Left kidney (tissue), 2 donors: Measurements from ENCODE around the gene TPP1. TPM values are rescaled to one million over a fixed set of nuclear protein-coding genes. Genes with fewer than 3 reads are reported as not detected.

Experiments used
- DNase-seq: peaks from one replicate; pipeline ENCODE4 v3.0.0-alpha.2; 2013
- polyA plus RNA-seq: library from polyadenylated mRNA; unstranded; fragments of 120-200 nt; gene quantifications from one replicate; pipeline ENCODE4 v1.2.1, GENCODE V29; 2013; ENCODE audit not compliant: insufficient read length

The TPP1 gene
- polyA plus RNA-seq, 1 donor = 121 TPM

DNA sequence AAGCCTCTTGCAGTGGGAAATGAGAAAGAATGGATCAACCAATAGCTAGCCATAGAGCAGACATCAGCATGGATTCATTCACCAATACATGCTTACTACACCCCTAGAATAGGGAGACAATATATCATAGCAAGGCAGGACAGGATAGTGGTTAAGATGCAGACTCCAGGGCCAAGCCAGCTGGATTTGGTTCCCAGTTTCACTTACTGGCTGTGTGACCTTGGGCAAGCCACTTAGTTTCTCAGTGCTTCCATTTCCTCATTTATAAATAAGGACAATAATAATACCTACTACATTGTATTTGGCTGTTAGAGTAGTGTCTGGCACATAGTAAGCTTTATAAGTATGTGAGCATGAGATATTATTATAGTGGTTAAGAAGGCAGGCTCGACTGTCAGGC is 29.3 kb upstream of the TPP1 start:
- no peak for DNase-seq

GRCh38 chr11:6647836-6648235 is 28.6 kb upstream of the TPP1 start:
- DNase-seq = no peak

DNA sequence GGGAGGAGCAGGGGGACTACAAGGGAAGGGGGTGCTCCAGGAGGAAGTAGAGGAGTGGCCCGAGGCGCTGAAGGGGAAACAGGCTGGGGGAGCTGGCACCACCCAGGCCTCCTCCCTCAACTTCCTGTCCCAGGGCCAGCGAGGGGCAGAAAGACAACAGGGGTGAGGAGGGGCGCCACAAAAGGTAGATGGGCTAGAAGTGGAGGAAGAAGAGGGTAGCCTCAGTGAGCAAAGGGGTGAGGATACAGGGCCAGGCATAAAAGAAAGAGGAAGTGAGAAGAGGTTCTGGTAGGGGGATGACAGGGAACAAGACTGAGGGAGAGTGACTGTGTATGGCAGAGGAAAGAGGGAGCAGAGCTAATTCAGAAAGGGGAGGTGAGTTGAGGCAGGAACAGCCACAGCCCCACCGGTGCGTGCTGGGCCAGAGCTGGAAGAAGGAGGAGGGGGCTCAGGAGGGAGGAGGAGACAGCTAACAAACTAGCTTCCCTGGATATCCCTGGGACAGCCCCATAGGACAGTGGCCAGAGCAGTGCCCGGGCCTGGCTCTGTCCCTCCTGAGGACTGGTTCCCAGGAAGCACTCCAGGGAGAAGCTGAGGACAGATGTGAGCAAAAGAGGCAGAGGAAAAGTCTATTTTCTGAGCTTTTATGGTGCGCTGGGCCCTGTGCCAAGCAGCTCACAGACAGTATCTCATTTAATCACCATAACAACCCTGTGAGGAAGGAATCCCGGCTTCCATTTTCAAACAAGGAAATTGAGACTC is 27.9 kb upstream of the TPP1 start:
- no peak for DNase-seq

DNA sequence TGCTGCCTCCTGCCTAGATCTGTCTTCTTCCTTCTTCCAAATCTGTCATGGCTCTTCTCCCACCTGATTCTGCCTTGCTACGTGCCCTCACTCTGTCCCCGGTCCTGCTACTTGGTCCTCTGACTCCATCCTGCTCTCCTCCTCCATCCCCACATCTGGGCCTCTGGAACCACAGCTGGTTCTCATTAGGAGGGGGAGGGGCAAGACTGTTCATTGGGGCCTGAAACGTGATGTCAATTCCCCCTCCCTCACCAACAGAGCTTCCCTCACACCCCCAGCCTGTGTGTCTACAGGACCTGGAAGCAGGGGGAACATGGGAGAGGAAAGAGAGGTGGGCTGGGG is 27.3 kb upstream of the TPP1 start:
- DNase-seq = peak; percentile 79

DNA sequence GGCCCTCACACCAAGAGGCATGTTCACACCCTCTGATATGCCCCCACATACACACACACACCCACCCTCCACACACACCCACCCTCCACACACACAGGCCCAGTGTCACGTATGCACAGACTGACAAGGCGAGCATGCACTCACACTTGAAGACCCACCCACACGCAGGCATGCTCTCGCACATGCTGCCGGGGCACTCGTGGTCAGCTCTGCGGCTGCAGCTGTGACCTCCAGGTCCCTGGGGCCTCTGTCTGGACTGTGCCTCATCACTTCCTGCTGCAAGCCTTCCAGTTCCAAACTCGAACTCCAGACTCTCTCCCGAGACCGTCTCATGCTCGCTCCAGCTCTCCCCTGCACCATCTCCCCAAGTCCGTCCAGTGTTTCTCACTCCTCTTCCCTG is 26.8 kb upstream of the TPP1 start:
- DNase-seq = no peak

DNA sequence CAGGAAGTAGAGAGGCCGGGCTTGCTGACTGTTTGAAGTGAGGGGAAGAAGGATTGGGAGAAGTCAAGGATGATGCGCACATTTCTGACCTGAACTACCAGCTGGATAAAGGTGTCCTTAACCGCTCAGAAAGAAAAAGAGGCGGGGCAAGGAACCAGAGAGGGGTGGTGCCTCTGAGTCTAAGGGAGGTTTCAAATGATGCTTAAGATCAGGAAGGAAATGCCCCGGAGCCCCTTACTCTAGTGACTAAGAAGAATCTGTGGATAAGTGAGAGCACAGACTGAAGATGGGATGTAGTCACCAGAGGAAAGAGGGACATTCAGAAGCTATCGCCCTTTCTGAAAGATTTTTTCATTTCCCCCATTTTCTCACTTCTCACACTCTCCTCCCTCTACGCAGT is 23.7 kb upstream of the TPP1 start:
- no peak for DNase-seq

- no peak for DNase-seq
Measured at GRCh38 chr11:6640985-6641701, 21.9 kb upstream of the TPP1 start.

GRCh38 chr11:6640036-6640984 is 21.1 kb upstream of the TPP1 start:
- DNase-seq = no peak

GRCh38 chr11:6638429-6638828 is 19.2 kb upstream of the TPP1 start:
- DNase-seq = no peak

- DNase-seq = no peak
Measured at GRCh38 chr11:6637871-6638270, 18.6 kb upstream of the TPP1 start.

GRCh38 chr11:6636480-6636879 is 17.3 kb upstream of the TPP1 start:
- no peak for DNase-seq

DNA sequence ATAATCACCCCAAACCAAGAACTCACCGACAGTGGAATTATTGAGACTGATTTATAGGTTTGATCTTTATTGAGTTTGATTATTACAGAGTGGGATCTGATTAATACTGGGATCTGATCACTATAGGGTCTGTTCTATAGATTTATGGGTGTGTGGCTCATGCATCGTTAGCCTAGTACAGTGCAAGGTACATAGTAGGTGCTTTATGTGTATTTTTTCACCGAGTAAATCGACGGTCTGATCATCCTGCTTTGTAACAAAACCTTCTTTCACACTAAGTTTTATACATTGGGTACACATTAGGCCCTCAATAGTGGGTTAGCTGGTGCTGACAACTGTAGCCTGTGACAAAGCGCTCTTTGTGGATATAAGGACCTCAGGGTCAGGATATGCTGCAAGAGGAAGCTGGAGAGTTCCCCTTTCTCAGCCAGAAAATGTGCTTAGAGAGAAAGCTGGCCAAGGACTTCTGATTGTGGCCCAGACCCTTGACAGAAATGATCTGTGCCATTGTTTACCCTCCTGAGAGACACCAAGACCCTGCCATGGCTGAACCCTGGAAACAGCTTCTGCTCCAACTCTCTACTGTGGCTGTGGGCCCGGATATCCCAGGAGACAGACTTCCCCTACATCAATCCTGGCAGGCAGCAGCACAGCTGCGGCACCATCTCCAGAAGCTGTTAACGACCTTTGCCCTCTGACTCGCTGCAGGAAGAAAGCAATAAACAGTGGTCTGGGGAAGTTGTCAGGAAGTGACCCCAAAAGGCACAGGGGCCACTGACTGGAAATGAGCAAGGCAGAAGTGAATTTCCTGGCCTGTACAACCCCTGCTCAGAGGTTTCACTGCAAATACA is 16.1 kb upstream of the TPP1 start:
- DNase-seq = peak; percentile 66

DNA sequence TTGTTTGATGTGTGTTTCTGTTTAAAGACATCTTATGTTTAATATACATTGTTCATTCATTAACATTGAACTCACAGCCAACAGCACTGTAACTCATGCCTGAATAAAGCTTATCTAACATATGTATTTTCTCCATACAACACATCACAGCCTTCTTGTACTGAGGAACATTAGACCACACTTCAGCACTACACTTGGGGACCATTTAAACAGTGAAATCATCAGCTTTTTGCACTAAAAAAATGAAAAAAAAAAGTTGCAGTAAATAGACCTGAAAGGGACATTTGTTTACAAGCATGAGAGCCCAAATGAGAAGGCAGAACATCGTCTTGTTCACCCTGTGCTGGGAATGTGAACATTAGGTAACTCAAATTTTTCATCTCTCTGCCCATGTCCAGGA is 15.3 kb upstream of the TPP1 start:
- DNase-seq = no peak

- no peak for DNase-seq
Measured at GRCh38 chr11:6633422-6634408, 14.5 kb upstream of the TPP1 start.

DNA sequence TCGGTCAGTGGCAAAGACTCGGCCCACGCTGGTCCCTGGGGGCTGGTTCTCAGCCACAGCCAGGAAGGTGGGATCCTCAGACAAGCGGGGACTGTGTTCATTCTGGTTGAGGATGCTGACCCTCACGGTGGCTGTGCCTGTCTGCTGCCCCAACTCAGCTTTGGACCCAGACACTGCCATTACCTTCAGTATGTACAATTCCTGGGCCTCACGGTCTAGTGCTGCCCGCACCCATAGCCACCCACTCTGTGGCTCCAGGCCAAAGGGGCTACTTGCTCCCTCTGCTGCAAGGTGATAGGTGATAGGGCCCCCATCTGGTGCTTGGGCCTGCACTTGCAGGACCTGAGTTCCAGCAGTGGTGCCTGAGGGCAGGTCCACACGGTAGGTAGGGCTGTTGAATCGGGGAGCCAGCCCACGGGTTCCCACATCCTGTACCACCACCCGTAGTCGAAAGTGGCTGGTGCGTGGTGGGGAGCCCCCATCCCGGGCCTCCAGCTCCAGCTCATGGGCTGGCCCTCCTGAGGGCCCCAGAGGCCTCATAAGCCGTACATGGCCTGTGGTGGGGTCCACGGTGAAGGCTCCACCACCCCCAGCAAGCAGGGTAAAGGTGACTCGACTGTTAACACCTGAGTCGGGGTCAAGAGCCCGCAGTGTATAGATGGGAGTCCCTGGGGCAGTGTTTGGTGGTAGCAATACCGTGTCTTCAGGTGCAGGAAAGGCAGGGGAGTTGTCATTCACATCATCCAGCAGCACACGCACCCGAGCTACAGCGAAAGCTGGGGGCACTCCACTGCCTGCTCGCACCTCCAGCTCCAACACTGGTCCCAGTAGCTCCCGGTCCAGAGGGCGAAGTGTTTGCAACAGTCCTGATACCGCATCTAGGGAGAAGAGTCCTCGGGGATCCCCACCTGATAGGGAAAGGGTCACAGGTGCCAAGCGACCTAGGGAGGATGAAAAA is 13.2 kb upstream of the TPP1 start:
- no peak for DNase-seq

DNA sequence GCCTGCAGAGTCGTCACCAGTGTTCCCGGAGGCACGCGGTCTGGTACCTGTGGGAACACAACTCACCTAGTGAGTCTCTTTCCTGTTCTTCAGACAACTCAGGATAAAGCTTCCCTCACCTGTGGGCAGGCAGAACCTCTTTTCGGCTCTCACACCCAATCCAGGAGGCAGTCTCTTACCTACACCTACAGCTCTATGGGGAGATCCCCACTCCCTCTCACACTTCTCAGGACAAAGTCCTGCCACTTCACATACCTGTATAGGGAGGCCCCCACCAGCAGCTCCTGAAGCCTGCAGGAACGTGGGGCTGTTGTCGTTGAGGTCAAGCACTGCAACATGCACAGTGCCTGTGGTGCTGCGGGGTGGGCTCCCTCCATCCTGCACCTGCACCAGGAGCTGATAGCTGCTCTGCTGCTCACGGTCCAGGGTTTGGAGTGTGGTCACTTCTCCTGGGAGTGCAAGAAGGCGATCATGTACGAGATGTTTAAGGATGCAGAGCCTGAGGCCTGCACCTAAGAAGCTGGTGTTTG is 12.2 kb upstream of the TPP1 start:
- DNase-seq = no peak

DNA sequence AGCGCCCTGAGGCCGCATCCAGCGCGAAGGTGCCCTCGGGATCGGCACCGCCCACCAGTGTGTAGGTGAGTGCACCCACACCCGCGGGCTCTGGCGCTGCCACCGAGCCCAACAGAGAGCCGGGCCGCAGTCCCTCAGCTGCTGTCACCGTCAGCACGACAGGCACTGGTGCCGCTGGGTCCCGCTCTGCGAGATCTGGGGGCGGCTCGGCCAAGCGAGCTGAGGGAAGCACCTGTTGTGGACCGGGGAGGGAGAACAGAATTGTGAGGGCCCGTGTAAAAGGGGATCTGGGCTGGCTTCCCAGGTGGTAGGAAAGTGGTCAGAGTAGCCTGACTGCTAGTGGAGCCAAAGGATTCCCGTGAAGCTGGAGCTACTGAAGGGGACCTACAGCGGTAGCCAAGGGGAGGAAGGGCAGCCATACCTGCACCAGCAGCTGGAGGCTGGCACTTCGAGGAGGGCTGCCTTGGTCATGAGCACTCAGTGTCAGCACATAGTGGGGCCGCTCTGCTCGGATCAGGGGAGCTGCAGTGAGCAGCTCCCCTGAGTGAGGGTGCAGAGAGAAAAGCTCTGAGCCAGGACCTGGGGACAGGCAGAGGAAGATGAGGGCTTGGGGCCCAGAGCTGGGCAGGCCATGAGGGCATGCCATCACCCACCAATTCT is 11.5 kb upstream of the TPP1 start:
- no peak for DNase-seq

GRCh38 chr11:6629892-6630631 is 10.8 kb upstream of the TPP1 start:
- peak; percentile 31 for DNase-seq
